GM19025 (cell line): Measurements from ENCODE around the gene KCMF1.

Source experiments
- ATAC-seq: cut with Tn5 transposase; IDR thresholded peaks from one replicate; pipeline ENCODE4 v1.9.1; 2021; ENCODE audit warnings: mild to moderate bottlenecking, low read depth, moderate library complexity; ENCODE audit not compliant: unreplicated experiment

KCMF1 gene

DNA sequence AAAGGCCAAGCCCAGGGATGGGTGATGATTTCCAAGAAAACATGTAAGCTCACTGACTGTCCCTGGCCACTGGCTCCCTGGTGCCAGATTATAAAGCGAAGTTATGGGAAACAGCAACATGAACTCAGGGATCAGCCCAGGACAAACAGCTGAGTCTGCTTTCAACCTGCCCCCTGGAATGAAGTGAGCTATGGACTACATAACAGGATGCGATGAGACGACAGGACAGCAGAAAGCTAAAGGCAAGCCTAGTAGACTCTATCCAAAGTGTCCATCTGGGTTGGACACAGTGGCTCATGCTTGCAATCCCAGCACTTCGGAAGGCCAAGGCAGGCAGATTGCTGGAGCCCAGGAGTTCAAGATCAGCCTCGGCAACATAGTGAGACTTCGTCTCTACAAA is 16.6 kb upstream of the KCMF1 start:
- no peak for ATAC-seq

DNA sequence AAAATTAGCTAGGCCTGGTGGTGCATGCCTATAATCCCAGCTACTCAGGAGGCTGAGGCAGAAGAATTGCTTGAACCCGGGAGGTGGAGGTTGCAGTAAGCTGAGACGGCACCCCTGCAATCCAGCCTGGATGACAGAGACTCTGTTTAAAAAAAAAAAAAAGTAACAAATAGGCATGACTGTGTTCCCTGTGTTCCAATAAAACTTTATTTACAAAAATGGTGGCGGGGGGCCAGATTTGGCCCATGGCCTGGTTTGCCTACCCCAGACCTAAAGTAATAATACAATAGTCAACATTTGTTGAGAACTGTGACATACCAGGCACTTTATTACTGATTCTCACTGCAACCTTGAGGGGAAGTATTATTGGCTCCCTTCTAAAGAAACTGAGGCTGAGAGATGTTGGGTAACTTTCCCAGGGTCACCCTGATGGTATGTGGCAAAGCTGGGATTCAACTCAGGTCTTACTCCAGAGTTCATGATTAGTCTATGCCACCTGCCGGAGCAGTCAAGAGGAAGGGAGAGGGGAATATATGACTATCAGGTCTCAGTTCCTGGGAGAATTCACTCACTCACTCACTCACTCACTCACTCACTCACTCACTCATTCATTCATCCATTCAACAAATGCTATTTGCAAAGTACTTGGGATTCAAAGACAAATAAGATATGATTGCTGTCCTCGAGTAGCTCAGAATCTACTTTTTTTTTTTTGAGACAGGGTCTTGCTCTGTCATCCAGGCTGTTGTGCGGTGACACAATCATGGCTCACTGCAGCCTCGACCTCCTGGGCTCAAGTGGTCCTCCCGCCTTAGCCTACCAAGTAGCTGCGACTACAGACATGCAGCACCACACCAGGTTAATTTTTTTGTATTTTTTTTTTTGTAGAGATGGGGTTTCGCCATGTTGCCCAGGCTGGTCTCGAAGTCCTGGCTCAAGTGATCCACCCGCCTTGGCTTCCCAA is 14.3 kb upstream of the KCMF1 start:
- no peak for ATAC-seq

DNA sequence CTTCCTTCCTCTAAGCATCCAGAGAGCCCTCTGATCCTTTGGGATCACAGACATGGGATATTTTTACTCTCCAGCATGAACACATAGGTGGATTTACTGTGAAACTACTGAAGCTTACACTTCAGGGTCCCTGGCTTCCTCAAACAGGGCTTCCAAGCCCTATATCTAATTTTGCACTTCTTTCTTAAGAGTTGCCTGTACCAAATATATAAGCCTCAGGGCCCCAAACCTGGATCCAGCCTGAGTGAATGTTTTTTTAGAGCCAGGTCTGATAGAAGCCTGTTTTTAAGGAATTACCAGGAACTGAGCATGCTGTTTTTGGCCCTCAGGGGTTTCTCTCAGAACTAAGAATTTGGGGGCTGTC is 13.2 kb upstream of the KCMF1 start:
- no peak for ATAC-seq

DNA sequence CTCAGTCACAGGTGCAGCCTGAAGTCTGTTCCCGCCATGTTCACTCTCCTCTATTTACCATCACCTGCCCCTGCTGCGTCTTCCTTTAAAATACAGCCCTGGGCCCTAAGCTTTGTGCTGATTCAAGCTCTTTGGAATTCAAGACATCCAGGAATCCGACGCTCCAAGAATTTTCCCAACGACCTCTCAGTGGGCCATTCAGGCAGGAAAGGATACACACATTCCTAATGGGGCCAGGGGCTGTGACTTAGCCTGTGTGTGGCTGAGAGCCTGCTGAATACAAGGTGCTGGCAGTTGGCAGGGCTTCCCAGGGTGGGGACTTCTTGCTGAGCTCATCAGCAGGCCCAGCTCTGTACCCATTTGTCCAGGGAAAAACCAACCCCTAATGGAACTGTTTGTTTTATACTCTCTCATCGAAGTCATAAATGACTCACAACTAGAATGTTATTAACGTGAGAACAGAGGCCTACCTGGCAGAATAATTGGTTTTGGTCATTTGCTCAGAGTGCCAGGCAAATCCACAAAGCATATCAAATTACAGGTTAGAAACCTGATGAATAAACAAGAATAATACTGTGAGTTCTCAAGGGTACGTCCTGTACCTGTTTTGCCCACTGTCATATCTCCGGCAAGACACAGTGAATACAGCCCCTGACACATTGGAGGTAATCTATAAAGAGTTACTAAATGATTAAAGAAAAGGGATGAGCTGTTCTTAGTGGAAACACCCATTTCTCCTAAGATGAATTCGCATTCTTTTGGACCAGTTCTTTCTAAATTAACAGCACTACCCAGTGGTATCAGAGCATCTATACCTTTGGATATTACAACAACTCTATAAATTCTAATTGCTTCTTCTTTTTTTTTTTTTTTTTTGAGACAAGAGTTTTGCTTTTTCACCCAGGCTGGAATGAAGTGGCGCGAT is 12.6 kb upstream of the KCMF1 start:
- ATAC-seq, result no peak

DNA sequence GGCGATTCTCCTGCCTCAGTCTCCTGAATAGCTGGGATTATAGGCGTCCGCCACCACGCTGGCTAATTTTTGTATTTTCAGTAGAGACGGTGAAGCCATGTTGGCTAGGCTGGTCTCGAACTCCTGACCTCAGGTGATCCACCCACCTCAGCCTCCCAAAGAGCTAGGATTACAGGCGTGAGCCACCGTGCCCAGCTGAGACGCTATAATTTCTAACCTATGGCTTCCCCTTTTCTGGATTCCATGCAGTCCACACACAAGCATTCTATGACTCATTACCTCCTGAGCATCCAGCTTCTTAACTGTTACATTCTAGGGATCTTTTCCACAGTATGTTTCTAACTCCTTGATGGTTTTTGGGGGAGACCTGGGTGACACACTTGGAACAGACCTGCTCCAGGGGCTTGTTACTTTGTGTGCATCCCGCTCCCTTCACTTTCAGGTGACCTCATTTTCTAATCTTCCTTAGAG is 11.8 kb upstream of the KCMF1 start:
- ATAC-seq, result no peak

DNA sequence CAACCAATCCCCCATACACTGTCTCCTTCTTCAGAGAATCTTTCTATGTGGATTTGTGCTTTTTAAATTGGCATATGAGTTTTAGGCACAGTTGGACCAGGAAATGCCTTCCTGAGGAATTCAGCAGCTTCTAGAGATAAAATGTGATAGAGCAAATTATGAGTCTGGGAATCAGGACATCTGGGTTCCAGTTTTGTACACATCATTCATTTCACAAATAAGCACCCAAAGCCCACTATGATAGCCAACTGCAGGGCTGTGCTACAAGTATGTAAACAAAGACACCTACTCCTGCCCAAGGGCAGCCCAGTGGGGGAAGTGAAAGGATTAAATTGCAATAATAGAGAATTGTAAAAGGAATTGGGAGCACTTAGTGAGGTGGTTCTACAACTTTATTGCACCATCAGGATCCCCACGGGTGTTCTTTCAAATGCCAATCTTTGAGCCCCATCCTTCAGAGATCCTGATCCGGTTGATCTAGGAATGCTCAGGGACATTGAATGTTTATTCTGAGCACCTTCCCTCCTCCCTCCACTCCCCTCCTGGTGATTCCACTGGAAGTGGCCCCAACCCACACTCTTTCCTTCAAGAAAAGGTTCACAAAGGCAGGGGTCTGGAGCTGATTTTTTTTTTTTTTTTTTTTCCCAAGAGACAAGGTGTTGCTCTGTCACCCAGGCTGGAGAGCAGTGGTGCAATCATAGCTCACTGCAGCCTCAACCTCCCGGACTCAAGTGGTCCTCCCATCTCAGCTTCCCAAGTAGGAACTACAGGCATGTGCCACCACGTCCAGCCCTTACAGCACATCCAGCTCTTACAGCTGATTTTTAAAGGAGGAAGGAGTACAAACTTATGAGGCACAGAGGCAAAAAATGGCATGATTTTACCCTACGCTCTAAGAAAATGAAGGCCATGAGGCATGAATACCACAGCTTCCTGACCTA is 11.1 kb upstream of the KCMF1 start:
- ATAC-seq, result no peak

DNA sequence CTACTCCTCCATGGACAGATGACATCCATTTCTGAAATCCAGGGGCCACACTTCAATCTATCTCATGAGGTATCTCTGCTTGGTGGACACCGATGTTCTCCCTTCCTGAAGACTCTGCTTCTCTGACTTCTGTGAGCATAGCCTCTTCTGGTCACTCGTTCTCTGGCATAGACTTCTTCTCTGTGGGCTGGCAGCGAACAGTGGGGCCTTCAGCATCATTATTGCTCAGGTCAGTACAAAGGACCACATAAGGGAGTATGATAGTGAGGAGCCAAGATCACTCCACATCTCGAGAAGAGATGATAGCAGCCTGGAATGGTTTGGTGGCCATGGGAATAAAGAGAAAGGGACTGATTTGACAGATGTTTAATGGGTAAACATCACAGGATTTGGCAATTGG is 8.0 kb upstream of the KCMF1 start:
- no peak for ATAC-seq

DNA sequence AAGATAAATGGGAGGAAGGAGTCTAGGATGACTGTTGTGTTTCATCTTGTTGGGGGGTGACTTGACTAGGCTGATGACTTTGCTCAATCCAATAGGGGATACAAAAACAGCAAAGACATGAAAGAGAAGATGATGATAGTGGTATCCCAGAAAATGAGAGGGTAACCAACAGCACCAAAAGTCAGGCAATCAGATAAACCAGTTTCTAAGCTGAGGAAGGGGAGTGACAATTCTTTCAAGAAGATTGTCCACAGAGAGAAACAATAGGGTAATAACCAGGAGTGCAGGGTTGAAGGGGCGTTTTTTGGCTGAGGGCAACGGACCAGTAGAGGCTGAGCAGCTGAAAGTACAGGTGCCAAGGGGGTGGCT is 7.7 kb upstream of the KCMF1 start:
- no peak for ATAC-seq

DNA sequence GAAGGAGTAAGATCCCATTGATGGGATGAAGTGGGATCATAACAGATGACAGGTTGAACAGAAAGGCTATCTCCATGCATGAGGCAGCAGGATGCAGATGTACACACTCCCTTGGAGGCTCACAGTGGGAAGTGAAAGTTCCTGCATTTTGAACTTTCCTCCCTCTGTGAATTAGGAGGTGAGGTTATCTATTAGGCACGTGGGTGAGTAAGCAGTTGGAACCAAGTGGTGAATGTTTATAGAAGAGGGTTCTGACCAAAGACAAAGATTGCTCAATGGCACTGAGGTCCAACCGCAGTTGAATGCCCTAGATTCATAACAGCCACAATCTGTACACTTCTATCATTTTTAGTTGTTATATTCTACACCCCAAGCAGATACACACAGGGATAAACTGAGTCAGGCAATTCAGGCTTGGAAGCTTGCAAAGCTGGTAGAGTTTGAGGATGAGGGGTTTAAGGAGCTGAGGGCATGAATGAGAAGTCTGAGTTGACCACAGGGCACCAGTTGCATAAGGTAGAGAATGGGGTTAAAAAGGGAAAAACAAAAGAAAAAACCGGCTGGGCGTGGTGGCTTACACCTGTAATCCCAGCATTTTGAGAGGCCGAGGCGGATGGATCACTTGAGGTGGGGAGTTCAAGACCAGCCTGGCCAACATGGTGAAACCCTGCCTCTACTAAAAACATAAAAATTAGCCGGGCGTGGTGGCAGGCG is 7.1 kb upstream of the KCMF1 start:
- no peak for ATAC-seq

DNA sequence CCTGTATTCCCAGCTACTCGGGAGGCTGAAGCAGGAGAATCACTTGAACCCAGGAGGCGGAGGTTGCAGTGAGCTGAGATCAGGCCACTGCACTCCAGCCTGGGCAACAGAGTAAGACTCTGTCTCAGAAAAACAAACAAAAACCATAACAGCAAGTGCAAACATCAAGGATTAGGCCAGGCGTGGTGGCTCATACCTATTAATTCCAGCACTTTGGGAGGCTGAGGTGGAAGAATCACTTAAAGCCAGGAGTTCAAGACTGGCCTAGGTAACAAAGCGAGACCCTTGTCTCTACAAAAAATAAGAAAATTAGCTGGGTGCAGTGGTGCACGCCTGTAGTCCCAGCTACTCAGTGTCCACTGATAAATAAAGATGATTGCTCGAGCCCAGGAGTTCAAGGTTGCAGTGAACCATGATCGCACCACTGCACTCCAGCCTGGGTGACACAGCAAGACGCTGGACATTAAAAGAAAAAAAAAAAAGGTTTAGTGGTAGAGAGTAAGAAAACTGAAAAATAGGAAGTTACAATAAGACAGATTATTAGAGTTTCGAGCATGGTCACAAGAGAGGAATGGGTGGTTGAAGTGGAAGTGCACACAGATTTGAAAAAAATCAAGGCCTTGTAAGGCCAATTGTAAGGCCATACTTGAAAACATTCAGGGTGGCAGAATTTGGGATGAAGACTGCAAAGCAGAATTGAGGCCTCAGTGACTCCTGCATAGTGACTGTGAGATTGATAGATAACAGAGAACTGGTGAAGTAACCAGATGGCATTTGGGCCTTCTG is 6.4 kb upstream of the KCMF1 start:
- ATAC-seq, result no peak

DNA sequence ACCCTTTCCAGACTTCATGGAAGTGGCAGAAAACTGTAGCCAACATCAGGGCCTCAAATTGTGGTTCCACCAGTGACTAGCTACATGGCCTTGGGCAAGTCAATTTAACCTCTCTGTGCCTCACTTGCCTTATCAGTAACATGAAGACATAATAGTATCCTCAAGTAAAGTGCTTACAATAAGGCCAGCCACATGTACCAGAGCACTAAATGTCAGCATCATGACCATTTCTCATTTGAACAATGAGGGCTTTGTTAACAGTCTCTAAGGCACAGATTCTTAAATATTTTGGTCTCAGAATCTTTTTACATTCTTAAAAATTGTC is 5.8 kb upstream of the KCMF1 start:
- ATAC-seq, result no peak

DNA sequence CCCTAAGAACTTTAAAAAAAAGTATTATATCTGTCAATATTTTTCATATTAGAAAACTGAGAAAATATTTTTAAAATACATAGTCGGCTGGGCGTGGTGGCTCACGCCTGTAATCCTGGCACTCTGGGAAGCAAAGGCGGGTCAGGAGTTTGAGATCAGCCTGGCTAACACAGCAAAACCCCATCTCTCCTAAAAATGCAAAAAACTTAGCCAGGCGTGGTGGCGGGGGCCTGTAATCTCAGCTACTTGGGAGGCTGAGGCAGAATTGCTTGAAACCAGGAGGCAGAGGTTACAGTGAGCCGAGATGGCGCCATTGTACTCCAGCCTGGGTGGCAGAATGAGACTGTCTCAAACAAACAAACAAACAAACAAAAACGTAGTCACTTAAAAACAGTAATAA is 5.1 kb upstream of the KCMF1 start:
- ATAC-seq, result no peak

DNA sequence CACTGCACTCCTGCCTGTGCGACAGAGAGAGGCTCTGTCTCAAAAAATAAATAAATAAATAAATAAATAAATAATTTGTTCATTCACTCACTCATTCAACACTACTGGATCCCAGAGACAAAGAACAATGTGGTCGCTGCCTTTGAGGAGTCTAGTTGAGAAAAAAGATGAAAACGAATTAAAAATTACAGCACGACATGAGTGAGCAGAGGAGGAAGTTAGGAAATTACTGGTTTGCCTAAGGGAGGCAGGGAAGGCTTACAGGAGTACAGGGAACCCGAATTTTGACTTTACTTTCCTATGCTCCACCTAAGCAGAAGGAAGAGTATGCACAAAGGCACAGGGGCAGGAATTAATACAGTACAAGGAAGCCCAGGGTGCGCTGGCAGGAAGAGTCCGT is 4.2 kb upstream of the KCMF1 start:
- ATAC-seq, result no peak

DNA sequence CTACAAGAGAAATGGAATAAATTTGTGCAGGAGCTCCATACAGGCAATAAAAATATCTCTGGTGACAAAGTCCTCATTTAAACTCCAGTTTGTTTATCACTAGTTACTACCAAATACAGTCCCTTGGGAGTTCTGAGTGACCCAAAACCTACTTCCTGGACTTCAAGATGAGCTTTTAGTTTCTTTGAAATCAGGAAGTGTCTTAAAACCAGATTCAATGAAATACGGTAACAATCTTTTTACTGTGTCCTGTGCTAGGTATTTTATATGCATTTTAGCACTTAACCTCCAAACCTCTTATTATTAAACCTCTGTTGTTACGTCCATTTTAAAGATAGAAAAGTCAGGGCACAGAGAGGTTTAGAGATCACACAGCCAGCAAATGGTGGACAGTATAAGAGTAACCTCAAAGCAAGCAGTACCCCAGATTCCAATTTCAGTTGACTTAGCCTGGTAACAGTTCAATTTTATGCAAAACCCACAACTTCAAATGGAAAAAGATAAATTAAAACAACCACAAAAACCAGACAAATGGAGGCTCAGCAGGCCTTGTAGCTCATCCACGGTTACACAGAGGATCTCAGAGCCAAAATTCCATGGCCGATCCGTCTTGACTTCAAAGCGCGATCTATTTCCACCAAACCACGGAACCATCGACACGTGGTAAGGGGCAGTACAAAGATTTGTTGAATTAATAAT is 1.3 kb upstream of the KCMF1 start:
- ATAC-seq, result no peak

DNA sequence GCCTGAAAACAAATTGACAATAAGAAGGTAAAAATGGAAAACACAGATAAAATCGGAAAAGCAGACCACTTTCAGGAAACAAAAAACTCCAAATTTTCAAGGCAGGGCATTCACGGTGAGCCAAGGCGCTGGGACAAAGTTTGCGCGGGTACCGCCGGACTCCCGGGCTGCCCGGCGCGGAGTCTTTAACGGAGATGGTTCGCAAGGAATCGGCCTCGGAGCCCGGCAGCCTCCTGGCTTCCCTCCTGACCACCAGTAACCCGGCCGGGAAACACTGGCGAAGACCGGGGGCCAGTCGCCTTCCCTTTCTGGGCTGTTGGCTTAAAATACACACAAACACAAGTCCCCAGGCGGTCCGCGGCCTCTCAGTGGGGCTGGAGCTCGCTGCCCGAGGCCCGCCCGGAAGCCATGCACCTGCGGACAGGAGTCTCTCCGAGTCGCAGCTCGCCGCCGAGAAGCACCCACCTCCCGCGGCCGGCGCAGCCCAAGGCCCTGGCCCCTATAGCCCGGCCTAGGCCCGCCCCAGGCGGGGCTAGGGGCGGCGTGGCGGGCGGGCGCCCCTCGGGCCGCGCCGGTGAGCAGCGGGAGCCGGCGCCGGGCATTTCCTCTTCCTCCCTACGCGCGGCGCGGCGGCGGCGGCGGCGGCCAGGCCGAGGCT is 622 bp upstream of the KCMF1 start:
- ATAC-seq, result peak; percentile 37

DNA sequence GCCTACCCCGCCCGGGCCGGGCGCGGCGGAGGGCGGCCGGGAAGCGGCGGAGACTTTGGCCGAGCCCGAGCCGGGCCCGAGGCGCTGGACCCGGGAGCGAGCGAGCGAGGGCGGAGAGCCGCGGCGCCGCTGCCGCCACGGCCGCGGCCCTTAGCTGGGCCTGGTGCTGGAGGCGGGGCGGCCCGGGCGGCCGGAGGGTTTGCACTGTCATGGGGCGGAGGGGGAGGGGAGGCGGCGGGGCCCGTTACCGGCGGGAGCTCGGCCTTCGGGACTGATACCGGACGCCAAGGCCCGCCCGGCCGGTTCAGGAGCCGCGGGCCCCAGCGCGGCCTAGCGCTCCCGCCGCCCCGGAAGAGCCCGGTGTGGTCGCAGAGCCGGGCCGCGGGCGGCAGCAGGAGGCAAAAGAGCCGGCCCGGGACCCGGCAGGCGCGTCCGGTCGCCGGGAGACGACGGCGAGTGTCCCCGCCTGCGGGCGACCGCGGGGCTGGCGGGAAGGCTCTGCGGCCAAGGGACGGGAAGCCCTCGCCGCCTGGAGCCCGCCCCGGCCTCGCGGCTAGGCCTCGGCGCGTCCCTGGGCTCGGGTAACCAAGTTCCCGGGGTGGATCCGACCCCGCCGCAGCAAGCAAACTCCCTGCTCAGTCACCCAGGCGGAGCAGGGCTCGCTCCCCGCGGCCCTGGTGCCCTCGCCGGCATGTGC is 697 bp downstream of the KCMF1 start:
- ATAC-seq, result peak; percentile 41

DNA sequence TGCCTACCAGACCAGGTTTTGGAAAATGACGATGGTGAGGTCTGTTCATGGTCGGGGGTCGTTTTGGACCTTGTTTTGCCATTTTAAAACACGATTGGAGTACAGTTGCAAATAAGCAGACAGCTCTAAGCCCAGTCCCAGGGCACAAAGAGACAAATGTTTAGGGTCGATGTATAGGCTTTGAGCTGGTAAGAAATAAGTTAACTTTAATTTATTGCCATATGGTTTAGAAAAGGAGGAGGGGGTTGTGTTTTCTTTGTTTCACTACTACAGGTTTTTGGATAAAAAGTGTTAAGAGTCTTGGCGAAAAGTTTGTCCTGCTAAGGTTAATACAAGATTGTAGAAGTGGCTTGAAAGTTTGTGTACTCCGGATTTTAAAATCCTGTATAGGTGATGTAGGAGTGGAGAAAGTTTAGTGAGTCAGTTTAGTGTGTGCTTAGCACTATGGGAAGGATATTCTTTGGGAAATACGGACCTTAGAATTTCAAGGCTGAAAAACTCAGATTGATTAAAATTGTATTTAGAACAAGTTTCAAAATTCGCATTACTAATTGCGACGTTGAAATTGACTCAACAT is 1.3 kb downstream of the KCMF1 start:
- ATAC-seq, result no peak
